Gastroesophageal sphincter (tissue), 4 donors: ENCODE measurements around the gene PLEK2. TPM values are rescaled to one million over a fixed set of nuclear protein-coding genes. Genes with fewer than 3 reads are reported as not detected.
"Not testable (repeated sequence)": the region's sequence is repeated elsewhere in the genome, so short reads cannot be mapped to it uniquely, and the experiment has no call there.

Experiments used
- ATAC-seq: fragments of 150-250 bp; one replicate; pipeline ENCODE4 v1.9.1; 2016; ENCODE audit warnings: mild to moderate bottlenecking, moderate library complexity
- H3K27ac ChIP-seq, 4 donors: fragments of 200-600 bp; sonication (generic) in 3 of 4; 1 replicate in 3 of 4; 2 replicates in 1 of 4; pipeline ENCODE4 v1.5.1; 2016 to 2019
- H3K27me3 ChIP-seq: fragments of 200-600 bp; sonication (generic); one replicate; pipeline ENCODE4 v1.5.1; 2019
- H3K36me3 ChIP-seq, 2 donors: fragments of 200-600 bp; sonication (generic); one replicate each; pipeline ENCODE4 v1.5.1; 2019; ENCODE audit warnings: control low read depth in 1 of 2
- H3K4me1 ChIP-seq, 3 donors: fragments of 200-600 bp; sonication (generic); 1 replicate in 2 of 3; 2 replicates in 1 of 3; pipeline ENCODE4 v1.5.1; 2016 to 2019; ENCODE audit warnings: control low read depth in 2 of 3
- H3K4me3 ChIP-seq, 2 donors: fragments of 200-600 bp; sonication (generic); one replicate each; pipeline ENCODE4 v1.5.1; 2019; ENCODE audit warnings: mild to moderate bottlenecking in 1 of 2, moderate library complexity in 1 of 2
- H3K9me3 ChIP-seq, 3 donors: fragments of 200-600 bp; sonication (generic); one replicate each; pipeline ENCODE4 v1.5.1; 2017 to 2019; ENCODE audit warnings: control low read depth in 2 of 3
- CTCF ChIP-seq, 4 experiments: fragments of 200-600 bp in 2 of 4; fragments of 450-650 bp in 2 of 4; sonication (generic) in 1 of 4; IDR thresholded peaks; one replicate each; pipeline ENCODE4 v1.5.1; 2017 to 2019; ENCODE audit warnings: antibody characterized with exemption in 4 of 4, mild to moderate bottlenecking in 2 of 4, moderate library complexity in 2 of 4
- EP300 ChIP-seq: sonication (generic); formaldehyde crosslinking; IDR thresholded peaks from one replicate; pipeline ENCODE4 v1.6.1; 2017; ENCODE audit warnings: antibody characterized with exemption, mild to moderate bottlenecking
- POLR2A ChIP-seq, 2 donors: fragments of 450-650 bp; IDR thresholded peaks; one replicate each; pipeline ENCODE4 v1.6.1; 2017; ENCODE audit warnings: antibody characterized with exemption in 2 of 2, mild to moderate bottlenecking in 2 of 2, moderate library complexity in 1 of 2
- POLR2AphosphoS5 ChIP-seq: sonication (generic); formaldehyde crosslinking; IDR thresholded peaks from one replicate; pipeline ENCODE4 v1.6.1; 2017; ENCODE audit warnings: antibody characterized with exemption
- WGBS, 2 donors: methylation state at CpG; one replicate each; pipeline ENCODE4 v1.1.5; 2018; ENCODE audit warnings: low coverage in 1 of 2; 5-methylcytosine and 5-hydroxymethylcytosine counted together
- total RNA-seq, 4 donors: library from RNA; depleted of rRNA; stranded (reverse); fragments of >200 nt; gene quantifications; one replicate each; pipeline ENCODE4 v1.1.0, GENCODE V29; 2016

PLEK2 gene
- total RNA-seq, 4 donors from 2014 or later = 0.37 TPM; not detected in 3

GRCh38 chr14:67453575-67454300 lies 41.8 kb upstream of the PLEK2 start:
- Histone ChIP-seq H3K4me3 (no peak overlapping the region), H3K9me3 (peaks cover 0 to 6% (median 0%) of the 10 kb centered on the region in 3 donors), H3K27ac (no peak overlapping the region), H3K36me3 (no peaks in the 10 kb centered on the region), H3K4me1 (peaks cover 0 to 6% (median 0%) of the 10 kb centered on the region in 3 donors), H3K27me3 (peaks cover 23% of the 10 kb centered on the region)
- TF ChIP-seq EP300 (no peak), POLR2AphosphoS5 (no peak), POLR2A (IDR thresholded peaks at IDR 0.05) (no peak), CTCF (IDR thresholded peaks at IDR 0.05) (no peak)
- no peak for ATAC-seq
- 87% methylated on average over 3 of the region's 5 CpGs; no CpG with 5 or more reads in 1 of the 2 donors for WGBS, 2 donors

- H3K4me3 ChIP-seq, H3K4me1 ChIP-seq: not testable (repeated sequence)
These were observed 39.7 kb upstream of the PLEK2 start for GRCh38 chr14:67451667-67452066.

GRCh38 chr14:67449096-67449495 lies 37.1 kb upstream of the PLEK2 start:
- ATAC-seq = no peak
- no CpG with 5 or more reads among the region's 2 CpGs for WGBS, 2 donors

More at GRCh38 chr14:67451667-67452066, 39.7 kb upstream of the PLEK2 start:
- WGBS, 2 donors = 82 to 87% methylated on average over 5 to 6 of the region's 6 CpGs
- H3K27me3 ChIP-seq = peaks cover 12% of the 10 kb centered on the region
- H3K36me3 ChIP-seq, H3K9me3 ChIP-seq, ATAC-seq, H3K27ac ChIP-seq: not testable (repeated sequence)

GRCh38 chr14:67447033-67447381 lies 35.0 kb upstream of the PLEK2 start:
- Histone ChIP-seq H3K27me3 (peaks cover 16% of the 10 kb centered on the region), H3K4me1 (no peaks in the 10 kb centered on the region), H3K27ac (no peak overlapping the region), H3K4me3 (no peak overlapping the region), H3K9me3 (peaks cover 0 to 6% (median 0%) of the 10 kb centered on the region in 3 donors), H3K36me3 (no peaks in the 10 kb centered on the region)
- ATAC-seq = no peak
- WGBS, 2 donors = 73 to 80% methylated on average over 1 of the region's 1 CpG
- TF ChIP-seq POLR2AphosphoS5 = no peak

More at GRCh38 chr14:67449096-67449495, 37.1 kb upstream of the PLEK2 start:
- Histone ChIP-seq H3K4me3 (no peak overlapping the region), H3K27ac (no peak overlapping the region), H3K4me1 (no peaks in the 10 kb centered on the region), H3K27me3 (peaks cover 6% of the 10 kb centered on the region), H3K36me3 (no peaks in the 10 kb centered on the region), H3K9me3 (peaks cover 0 to 6% (median 0%) of the 10 kb centered on the region in 3 donors)
- TF ChIP-seq EP300 = no peak
- no peak for TF ChIP-seq CTCF (IDR thresholded peaks at IDR 0.05)
- no peak for TF ChIP-seq POLR2A (IDR thresholded peaks at IDR 0.05)

GRCh38 chr14:67446371-67447032 lies 34.5 kb upstream of the PLEK2 start:
- peaks cover 16% of the 10 kb centered on the region for H3K27me3 ChIP-seq
- peaks cover 0 to 6% (median 0%) of the 10 kb centered on the region in 3 donors for H3K9me3 ChIP-seq
- H3K4me3 ChIP-seq = no peak overlapping the region
- no peak for ATAC-seq
- H3K4me1 ChIP-seq = no peaks in the 10 kb centered on the region
- TF ChIP-seq CTCF (IDR thresholded peaks at IDR 0.05) (no peak), POLR2AphosphoS5 (no peak), POLR2A (IDR thresholded peaks at IDR 0.05) (no peak), EP300 (no peak)
- no peaks in the 10 kb centered on the region for H3K36me3 ChIP-seq
- WGBS, 2 donors = 40 to 59% methylated on average over 4 to 7 of the region's 8 CpGs
- no peak overlapping the region for H3K27ac ChIP-seq

- Histone ChIP-seq H3K27ac (no peak overlapping the region), H3K4me1 (no peaks in the 10 kb centered on the region), H3K9me3 (no peaks in the 10 kb centered on the region), H3K36me3 (no peaks in the 10 kb centered on the region), H3K27me3 (peaks cover 20% of the 10 kb centered on the region), H3K4me3 (no peak overlapping the region)
- 77 to 100% methylated on average over 1 to 3 of the region's 3 CpGs for WGBS, 2 donors
- TF ChIP-seq EP300 (no peak), CTCF (IDR thresholded peaks at IDR 0.05) (no peak), POLR2A (IDR thresholded peaks at IDR 0.05) (no peak), POLR2AphosphoS5 (no peak)
- ATAC-seq = no peak
These were observed 32.4 kb upstream of the PLEK2 start for GRCh38 chr14:67444395-67444794.
